Liver (tissue), 3 donors: Measurements from ENCODE around the gene TIMM17A.

ENCODE experiments used
- ATF3 ChIP-seq: IDR thresholded peaks from 2 replicates; pipeline ENCODE4 v1.6.1; 2016; ENCODE audit warnings: antibody characterized with exemption
- CTCF ChIP-seq: fragments of 150-350 bp; IDR thresholded peaks from 2 replicates; pipeline ENCODE4 v1.5.1; 2017; ENCODE audit warnings: improper control_type of control experiment, low read depth, low read length; ENCODE audit not compliant: missing input control
- EGR1 ChIP-seq, 2 donors: IDR thresholded peaks; 2 replicates each; pipeline ENCODE4 v1.6.1; 2016 to 2018; ENCODE audit warnings: antibody characterized with exemption in 2 of 2, low read depth in 2 of 2
- FOXA1 ChIP-seq: IDR thresholded peaks from 2 replicates; pipeline ENCODE4 v1.6.1; 2016; ENCODE audit warnings: antibody characterized with exemption
- GABPA ChIP-seq, 2 donors: IDR thresholded peaks in 1 of 2; conservative IDR thresholded peaks in 1 of 2; 2 replicates each; pipeline ENCODE4 v1.6.1; 2016; ENCODE audit warnings: antibody characterized with exemption in 2 of 2, mild to moderate bottlenecking in 1 of 2, moderate library complexity in 1 of 2
- HNF4G ChIP-seq: IDR thresholded peaks from 2 replicates; pipeline ENCODE4 v1.6.1; 2016; ENCODE audit warnings: antibody characterized with exemption
- MAX ChIP-seq: IDR thresholded peaks from 2 replicates; pipeline ENCODE4 v1.6.1; 2016; ENCODE audit warnings: antibody characterized with exemption
- NR2F2 ChIP-seq: IDR thresholded peaks from 2 replicates; pipeline ENCODE4 v1.6.1; 2016; ENCODE audit warnings: antibody characterized with exemption
- REST ChIP-seq: IDR thresholded peaks from 2 replicates; pipeline ENCODE4 v1.6.1; 2016; ENCODE audit warnings: antibody characterized with exemption, mild to moderate bottlenecking
- RXRA ChIP-seq, 2 donors: IDR thresholded peaks; 2 replicates each; pipeline ENCODE4 v1.6.1; 2017 to 2018; ENCODE audit warnings: antibody characterized with exemption in 2 of 2, mild to moderate bottlenecking in 1 of 2
- SP1 ChIP-seq: IDR thresholded peaks from 2 replicates; pipeline ENCODE4 v1.6.1; 2018; ENCODE audit warnings: antibody characterized with exemption, mild to moderate bottlenecking
- TAF1 ChIP-seq: conservative IDR thresholded peaks from 2 replicates; pipeline ENCODE4 v1.6.1; 2016; ENCODE audit warnings: antibody characterized with exemption, mild to moderate bottlenecking
- YY1 ChIP-seq: IDR thresholded peaks from 2 replicates; pipeline ENCODE4 v1.6.1; 2016; ENCODE audit warnings: antibody characterized with exemption, mild to moderate bottlenecking
- ZBTB33 ChIP-seq: IDR thresholded peaks from 2 replicates; pipeline ENCODE4 v1.6.1; 2016; ENCODE audit warnings: antibody characterized with exemption
- donor health status: healthy.
- donor health status: healthy.

- TF ChIP-seq RXRA (IDR thresholded peaks at IDR 0.05): no peak
- TF ChIP-seq CTCF: no peak
- no peak for TF ChIP-seq FOXA1
- TF ChIP-seq ATF3: no peak
- no peak for TF ChIP-seq REST
- no peak for TF ChIP-seq MAX
- no peak for TF ChIP-seq YY1
- no peak for TF ChIP-seq EGR1 (IDR thresholded peaks at IDR 0.05; ENCODE audit: low read depth in 2 of 2)
- TF ChIP-seq TAF1: no peak
- TF ChIP-seq GABPA (IDR thresholded peaks at IDR 0.05 in 1 of 2, conservative IDR thresholded peaks at IDR 0.05 in 1 of 2): no peak
- no peak for TF ChIP-seq SP1
- TF ChIP-seq HNF4G: no peak
- TF ChIP-seq ZBTB33: no peak
- TF ChIP-seq NR2F2: no peak
Measured at GRCh38 chr1:201988601-201989000, 33.3 kb downstream of the TIMM17A start.
